ENCODE measurements around the gene CENPM.

The CENPM gene

GRCh38 chr22:41899110-41899509 is 47.8 kb downstream of the CENPM start:
- no peak for DNase-seq (ENCODE audit: low read depth in 2 of 2)

GRCh38 chr22:41898645-41899044 is 48.3 kb downstream of the CENPM start:
- DNase-seq (ENCODE audit: low read depth in 2 of 2) = no peak

GRCh38 chr22:41893591-41894375 is 53.2 kb downstream of the CENPM start:
- DNase-seq (ENCODE audit: low read depth in 2 of 2) = no peak

- no peak for DNase-seq (ENCODE audit: low read depth in 2 of 2)
Observed at GRCh38 chr22:41892721-41893120, 54.2 kb downstream of the CENPM start.

GRCh38 chr22:41891407-41891806 is 55.5 kb downstream of the CENPM start:
- DNase-seq (ENCODE audit: low read depth in 2 of 2) = no peak

Data from stimulated activated CD4-positive, alpha-beta T cell treated with anti-CD3 and anti-CD28 coated beads, Interleukin-4, amount 100 ng/mL, for 48 hours (primary cell).